C4-2B (cell line): ENCODE data around the gene TEX19.

Experiments
- ZFX ChIP-seq: fragments of 450-650 bp; IDR thresholded peaks from 2 replicates; pipeline ENCODE4 v1.6.1; 2017
- TF ChIP-seq, protein P1 (sequence below): fragments of 450-650 bp; conservative IDR thresholded peaks from 2 replicates; pipeline ENCODE4 v1.5.1; 2017; ENCODE audit warnings: mild to moderate bottlenecking

DNA sequence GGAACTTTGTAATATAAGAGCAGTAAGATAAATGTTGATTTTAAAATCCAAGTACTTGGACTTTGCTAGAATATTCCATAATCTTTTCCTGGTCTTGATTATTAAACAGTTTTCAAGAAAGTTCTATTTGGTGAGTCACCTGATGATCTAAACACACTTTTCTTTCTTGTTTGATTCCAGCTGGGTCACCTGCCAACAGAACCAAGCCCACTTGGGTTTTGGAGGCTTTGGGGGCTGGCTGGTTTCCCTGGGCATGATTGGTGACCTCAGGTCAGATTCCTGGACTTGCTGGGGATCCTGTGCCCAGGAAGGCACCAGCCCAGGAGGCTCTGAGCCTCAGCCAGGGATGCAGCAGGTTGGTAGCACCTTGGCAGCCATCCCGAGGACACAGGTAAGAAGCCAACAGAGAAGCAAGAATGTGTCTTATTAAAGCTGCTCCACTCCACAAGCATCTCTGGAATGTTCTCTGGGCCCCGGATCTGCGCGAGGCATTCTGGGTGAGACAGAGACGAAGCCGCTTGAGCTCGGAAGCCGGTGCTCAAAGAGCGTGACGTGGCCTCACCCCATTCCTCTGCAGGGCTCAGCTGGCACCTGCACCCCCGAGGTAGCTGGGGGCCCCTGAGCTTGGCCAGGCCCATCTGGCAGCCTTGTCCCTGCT, 3.1 kb upstream of the TEX19 start:
- TF ChIP-seq, protein P1, sequence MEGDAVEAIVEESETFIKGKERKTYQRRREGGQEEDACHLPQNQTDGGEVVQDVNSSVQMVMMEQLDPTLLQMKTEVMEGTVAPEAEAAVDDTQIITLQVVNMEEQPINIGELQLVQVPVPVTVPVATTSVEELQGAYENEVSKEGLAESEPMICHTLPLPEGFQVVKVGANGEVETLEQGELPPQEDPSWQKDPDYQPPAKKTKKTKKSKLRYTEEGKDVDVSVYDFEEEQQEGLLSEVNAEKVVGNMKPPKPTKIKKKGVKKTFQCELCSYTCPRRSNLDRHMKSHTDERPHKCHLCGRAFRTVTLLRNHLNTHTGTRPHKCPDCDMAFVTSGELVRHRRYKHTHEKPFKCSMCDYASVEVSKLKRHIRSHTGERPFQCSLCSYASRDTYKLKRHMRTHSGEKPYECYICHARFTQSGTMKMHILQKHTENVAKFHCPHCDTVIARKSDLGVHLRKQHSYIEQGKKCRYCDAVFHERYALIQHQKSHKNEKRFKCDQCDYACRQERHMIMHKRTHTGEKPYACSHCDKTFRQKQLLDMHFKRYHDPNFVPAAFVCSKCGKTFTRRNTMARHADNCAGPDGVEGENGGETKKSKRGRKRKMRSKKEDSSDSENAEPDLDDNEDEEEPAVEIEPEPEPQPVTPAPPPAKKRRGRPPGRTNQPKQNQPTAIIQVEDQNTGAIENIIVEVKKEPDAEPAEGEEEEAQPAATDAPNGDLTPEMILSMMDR = no peak
- TF ChIP-seq ZFX = no peak
